ENCODE measurements around the gene GRM1.

GRM1 gene

GRCh38 chr6:146244630-146245143, 215.8 kb downstream of the GRM1 start:
- DNase-seq (ENCODE audit: low read depth): no peak
- no peak overlapping the region for H3K4me3 ChIP-seq (ENCODE audit: control insufficient read depth, low read depth, low read length)
- no peak for TF ChIP-seq CTCF (conservative IDR thresholded peaks at IDR 0.05; ENCODE audit: control insufficient read depth, insufficient read depth, low read depth, low read length)

- DNase-seq (ENCODE audit: low read depth): no peak
- TF ChIP-seq CTCF (conservative IDR thresholded peaks at IDR 0.05; ENCODE audit: control insufficient read depth, insufficient read depth, low read depth, low read length): no peak
- H3K4me3 ChIP-seq (ENCODE audit: control insufficient read depth, low read depth, low read length): no peak overlapping the region
These were observed 217.2 kb downstream of the GRM1 start for GRCh38 chr6:146246028-146246427.

- DNase-seq (ENCODE audit: low read depth): peak; percentile 4
- TF ChIP-seq CTCF (conservative IDR thresholded peaks at IDR 0.05; ENCODE audit: control insufficient read depth, insufficient read depth, low read depth, low read length): no peak
These were observed 224.8 kb downstream of the GRM1 start for GRCh38 chr6:146253691-146254090.

GRCh38 chr6:146258206-146258605, 229.3 kb downstream of the GRM1 start:
- no peak for TF ChIP-seq CTCF (conservative IDR thresholded peaks at IDR 0.05; ENCODE audit: control insufficient read depth, insufficient read depth, low read depth, low read length)

More at GRCh38 chr6:146253691-146254090, 224.8 kb downstream of the GRM1 start:
- no peak overlapping the region for H3K4me3 ChIP-seq (ENCODE audit: control insufficient read depth, low read depth, low read length)

GRCh38 chr6:146260886-146261285, 232.0 kb downstream of the GRM1 start:
- TF ChIP-seq CTCF (conservative IDR thresholded peaks at IDR 0.05; ENCODE audit: control insufficient read depth, insufficient read depth, low read depth, low read length): no peak
- DNase-seq (ENCODE audit: low read depth): no peak

More at GRCh38 chr6:146258206-146258605, 229.3 kb downstream of the GRM1 start:
- DNase-seq (ENCODE audit: low read depth): no peak
- H3K4me3 ChIP-seq (ENCODE audit: control insufficient read depth, low read depth, low read length): no peak overlapping the region

GRCh38 chr6:146265056-146265455, 236.2 kb downstream of the GRM1 start:
- DNase-seq (ENCODE audit: low read depth): peak; percentile 7
- no peak overlapping the region for H3K4me3 ChIP-seq (ENCODE audit: control insufficient read depth, low read depth, low read length)
- no peak for TF ChIP-seq CTCF (conservative IDR thresholded peaks at IDR 0.05; ENCODE audit: control insufficient read depth, insufficient read depth, low read depth, low read length)

More at GRCh38 chr6:146260886-146261285, 232.0 kb downstream of the GRM1 start:
- H3K4me3 ChIP-seq (ENCODE audit: control insufficient read depth, low read depth, low read length): no peak overlapping the region

GRCh38 chr6:146267447-146267846, 238.6 kb downstream of the GRM1 start:
- TF ChIP-seq CTCF (conservative IDR thresholded peaks at IDR 0.05; ENCODE audit: control insufficient read depth, insufficient read depth, low read depth, low read length): no peak
- DNase-seq (ENCODE audit: low read depth): no peak
- no peak overlapping the region for H3K4me3 ChIP-seq (ENCODE audit: control insufficient read depth, low read depth, low read length)
